HG03354 (cell line): ENCODE data around the gene ARMC6.
"Not testable (repeated sequence)": the region's sequence is repeated elsewhere in the genome, so short reads cannot be mapped to it uniquely, and the experiment has no call there.

ENCODE experiments used
- ATAC-seq: cut with Tn5 transposase; IDR thresholded peaks from one replicate; pipeline ENCODE4 v1.9.1; 2021; ENCODE audit warnings: mild to moderate bottlenecking; ENCODE audit not compliant: unreplicated experiment, poor library complexity, severe bottlenecking

Gene ARMC6

DNA sequence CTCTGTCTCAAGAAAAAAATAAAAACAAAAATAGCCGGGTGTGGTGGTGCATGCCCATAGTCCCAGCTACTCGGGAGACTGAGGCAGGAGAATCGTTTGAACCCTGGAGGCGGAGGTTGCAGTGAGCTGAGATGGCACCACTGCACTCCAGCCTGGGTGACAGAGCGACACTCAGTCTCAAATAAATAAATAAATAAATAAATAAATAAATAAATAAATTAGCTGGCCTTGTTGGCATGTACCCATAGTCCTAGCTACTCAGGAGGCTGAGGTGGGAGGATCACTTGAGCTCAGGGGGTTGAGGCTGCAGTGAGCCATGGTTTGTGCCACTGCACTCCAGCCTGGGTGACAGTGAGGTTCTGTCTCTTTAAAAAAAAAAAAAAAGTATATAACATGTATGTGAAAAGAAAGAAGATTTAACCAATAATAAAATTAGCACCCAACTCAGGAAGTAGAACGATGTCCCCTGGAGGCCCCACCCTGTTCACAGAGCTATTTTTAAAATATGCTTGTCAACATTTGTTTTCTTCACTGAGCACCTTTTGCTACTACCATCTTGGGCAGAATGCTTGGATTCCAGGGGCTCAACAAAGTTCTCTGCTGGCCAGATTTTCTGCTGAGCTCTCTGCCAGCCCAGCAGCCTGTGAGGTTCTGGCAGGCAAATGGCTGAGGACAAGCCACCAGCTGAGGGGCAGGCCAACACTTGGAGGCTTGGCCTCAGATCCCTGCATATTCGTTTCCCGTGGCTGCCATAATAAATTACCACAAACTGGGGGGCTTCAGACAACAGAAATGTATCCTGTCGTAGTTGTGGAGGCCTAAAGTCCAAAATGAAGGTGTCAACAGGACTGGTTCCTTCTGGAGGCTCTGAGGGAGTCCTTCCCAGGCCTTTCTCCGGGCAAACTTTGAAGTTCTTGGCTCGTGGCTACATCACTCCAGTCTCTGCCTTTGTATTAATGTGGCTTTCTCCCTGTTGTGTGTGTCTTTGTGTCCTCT, 35.6 kb downstream of the ARMC6 start:
- no peak for ATAC-seq

DNA sequence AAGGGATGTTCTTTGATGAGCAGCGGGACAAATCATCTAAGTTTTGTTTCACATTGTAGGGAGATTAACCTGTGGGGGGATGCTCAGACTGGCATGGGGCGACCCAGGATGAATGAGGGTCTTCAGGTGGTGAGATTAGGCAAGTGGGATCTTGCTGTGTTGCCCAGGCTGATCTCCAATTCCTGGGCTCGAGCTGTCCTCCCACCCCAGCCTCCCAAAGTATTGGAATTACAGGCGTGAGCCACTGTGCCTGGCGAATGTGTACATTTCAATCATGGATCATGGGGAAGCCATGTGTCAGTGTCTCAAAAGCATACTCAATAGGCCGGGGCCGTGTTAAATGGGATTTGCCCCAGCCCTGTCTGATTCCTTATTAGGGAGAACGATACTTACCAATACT, 38.5 kb downstream of the ARMC6 start:
- ATAC-seq = no peak

DNA sequence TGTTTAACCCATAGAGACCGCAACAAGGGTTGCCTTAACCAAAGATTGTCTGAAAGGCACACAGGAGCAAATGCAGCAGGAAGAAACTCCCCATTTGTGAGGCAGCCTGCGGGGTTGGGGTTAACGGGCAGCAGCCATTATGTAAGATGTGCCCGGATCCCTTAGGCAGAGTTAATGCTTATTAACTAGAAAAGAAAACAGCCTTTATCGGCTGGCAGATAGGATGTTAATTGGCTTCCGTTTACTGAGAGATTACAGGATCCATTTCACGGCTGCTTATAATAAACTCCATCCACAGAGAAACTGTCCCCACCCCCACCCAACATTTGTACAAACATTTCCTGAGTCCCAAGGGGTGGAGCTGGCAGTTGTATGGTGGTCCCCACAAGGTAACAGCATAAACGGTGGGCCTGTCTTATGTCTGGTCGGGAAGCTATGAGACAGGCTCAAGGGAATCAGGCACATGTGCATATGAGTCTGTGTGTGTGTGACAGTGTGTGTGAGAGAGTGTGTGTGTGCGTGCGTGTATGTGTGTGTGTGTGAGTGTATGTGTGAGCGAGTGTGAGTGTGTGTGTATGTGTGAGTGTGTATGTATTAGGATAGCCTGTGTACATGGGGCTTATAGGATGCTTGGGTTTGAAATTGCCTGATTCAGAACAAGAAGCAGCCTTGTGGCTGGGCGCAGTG, 40.9 kb downstream of the ARMC6 start:
- ATAC-seq = no peak

DNA sequence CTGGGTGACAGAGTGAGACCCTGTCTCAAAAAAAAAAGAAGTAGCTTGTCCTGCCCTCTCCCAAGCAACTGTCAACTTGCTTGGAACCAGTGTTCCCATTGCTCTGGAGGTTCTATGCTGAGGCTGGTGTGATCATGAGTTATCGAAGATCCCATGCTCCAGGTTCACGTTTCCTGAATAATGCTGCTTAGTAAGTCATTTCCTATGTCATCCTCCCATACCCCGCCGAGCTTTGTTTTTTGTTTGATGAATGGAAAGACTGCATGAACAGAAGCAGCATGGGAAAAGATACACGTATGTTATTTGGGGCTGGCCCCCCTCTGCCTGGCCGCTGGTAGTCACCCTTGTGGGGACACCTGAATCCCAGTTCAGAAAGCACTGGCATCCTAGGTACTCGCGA, 41.7 kb downstream of the ARMC6 start:
- no peak for ATAC-seq

DNA sequence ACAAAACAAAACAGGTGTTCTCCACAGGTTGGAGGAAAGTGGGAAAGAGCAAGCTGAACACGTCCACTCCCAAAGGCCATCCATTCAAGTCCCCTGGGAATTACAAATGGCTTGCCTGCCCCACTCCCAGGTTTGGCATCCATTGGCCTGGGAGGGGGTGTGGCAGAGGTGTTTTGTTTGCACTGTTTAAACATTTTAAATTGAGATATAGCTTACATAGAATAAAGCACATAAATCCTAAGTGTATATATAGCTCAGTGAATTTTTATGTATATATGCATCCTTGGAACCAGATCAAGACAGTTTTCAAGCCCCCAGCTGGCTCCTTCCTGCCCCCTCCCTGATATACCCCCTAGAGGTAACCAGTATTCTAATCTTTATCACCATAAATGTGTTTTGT, 43.1 kb downstream of the ARMC6 start:
- ATAC-seq = no peak

DNA sequence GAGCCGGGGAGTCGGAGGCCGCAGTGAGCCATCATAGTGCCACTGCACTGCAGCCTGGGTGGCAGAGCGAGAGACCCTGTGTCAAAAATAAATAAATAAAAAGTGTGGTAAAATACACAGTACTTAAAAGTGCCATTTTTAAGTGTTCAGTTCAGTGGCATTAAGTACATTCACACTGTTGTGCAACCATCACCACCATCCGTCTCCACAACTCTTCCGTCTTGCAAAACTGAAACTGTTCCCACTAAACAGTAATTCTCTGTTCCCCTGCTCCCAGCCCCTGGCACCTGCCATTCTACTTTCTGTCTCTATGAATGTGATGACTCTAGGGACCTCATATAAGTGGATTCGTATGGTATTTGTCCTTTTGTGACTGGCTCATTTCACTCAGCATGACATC, 43.7 kb downstream of the ARMC6 start:
- ATAC-seq = no peak

DNA sequence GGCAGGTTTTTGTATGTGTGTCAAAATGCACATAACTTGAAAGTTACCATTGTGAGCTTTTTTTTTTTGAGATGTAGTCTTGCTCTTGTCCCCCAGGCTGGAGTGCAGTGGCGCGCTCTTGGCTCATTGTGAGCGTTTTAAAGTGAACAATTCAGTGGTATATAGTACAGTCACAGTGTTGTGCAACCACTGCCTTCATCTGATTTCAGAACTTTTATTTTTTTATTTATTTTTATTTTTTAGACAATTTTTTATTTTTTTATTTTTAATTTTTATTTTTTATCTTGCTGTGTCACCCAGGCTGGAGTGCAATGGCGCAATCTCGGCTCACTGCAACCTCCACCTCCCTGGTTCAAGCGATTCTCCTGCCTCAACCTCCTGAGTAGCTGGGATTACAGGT, 45.4 kb downstream of the ARMC6 start:
- no peak for ATAC-seq

DNA sequence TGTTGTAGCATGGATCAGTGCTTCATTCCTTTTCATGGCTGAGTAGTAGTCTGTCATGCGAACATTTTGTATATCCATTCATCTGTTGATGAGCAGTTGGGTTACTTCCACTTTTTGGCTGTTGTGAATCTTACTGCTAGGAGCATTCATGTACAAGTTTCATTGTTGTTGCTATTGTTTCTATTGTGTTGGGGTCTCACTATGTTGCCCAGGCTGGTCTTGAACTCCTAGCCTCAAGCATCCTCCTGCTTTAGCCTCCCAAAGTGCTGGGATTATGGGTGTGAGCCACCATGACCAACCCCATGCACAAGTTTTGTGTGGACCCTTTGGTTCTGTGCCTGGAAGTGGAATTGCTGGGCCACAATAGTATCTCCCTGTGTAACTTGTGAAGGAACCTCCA, 46.2 kb downstream of the ARMC6 start:
- ATAC-seq = no peak

DNA sequence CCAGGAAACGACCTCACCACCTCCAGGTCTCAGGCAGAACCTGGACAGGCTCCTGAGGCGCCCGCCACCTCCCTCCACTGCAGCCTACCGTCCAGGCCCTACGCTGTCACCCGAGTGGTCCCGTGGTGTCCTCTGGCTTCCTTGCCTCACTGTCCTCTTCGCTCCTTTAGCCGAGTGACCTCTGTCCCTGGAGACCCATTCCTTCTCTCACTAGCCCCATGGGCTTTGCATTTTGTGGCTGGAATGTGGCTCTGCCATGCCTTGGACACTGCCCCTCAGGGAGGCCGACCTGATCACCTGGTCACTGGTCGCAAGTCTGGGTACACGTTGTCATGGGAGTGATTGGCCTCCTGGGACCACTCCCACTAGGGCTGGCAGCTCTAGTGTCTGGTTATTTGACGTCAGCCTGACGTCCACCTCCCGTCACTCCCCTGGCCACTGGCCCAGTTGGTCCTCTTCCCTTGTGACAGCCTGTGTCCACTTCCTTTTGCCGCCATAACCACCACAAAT, 48.3 kb downstream of the ARMC6 start:
- ATAC-seq = no peak

DNA sequence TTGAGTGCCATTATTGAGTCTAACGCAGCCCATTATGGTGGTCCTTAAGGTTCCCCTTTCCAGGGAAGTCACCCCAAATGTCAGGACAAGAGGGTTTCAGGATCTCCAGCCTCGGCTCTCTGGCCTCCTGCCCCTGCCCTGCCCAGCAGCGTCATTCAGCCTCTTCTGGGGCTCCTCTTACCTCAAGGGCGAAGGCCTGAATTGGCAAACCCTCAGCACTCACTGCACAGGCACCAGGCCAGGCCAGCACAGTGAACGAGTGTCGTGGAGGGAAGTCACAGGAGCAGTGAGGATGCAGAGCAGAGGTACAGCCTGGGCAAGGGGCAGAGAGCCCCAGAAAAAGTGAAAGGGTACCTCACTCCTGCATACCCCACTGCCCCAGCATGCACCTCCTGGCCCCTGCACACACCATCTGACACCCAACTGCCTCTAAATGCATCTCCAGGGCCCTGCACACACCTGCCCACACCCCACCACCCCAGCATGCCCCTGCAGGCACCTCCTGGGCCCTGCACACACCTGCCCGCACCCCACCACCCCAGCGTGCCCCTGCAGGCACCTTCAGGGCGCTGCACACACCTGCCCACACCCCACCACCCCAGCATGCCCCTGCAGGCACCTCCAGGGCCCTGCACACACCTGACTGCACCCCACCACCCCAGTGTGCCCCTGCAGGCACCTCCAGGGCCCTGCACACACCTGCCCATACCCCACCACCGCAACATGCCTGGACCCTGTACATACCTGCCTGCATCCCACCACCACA, 50.2 kb downstream of the ARMC6 start:
- ATAC-seq = no peak

DNA sequence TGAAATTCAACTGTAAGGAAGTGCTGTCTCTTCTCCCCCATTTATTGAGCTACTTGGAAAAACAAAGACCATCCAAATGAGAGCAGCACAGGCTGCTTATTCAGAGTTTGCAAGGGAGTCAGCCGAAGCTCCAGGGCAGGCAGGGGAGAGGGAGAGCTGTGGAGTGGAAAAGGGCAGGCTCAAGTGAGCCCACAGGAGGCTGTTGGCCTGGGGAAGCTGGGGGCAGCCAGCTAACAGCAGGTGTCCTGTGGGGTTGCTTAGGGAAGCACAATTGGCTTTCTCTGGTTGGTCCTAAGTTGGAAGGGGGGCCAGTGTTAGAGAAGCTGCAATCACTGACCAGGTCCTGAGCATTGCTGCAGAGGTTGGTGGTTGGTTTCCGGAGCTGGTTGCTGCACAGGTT, 54.3 kb downstream of the ARMC6 start:
- no peak for ATAC-seq

DNA sequence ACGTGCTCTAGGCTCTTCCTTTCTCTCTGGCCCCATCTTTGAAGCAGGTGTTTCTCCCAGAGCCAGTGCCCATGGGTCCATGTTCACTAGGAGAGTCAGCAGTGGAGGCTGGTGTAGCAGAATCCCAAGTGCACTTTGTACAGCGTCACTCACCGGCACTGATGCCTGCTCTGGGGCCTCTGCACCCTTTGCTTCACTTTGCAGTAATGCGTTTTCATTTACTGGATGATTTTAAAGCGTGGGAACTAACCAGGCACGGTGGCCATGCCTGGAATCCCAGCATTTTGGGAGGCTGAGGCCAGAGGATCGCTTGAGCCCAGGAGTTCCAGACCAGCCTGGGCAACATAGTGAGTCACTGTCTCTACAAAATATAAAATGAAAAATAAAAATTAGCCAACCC, 61.1 kb downstream of the ARMC6 start:
- no peak for ATAC-seq

DNA sequence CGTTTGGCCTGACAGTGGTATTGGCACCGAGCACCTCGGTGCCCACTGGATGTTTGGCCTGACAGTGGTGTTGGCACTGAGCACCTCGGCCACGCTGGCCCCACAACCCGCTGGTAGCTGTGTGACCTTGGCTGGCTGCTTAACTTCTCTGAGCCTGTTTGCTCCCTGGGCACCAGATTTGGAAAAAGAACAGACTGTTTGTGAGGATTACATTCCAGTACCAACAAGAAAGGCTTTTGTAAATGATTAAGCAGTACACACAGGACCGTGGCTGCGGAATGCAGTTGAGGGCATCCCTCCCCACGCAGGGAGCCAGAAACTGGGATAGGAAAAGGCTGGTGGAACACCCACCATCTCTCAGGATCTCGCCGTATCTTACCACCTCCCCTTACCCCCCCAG, 62.3 kb downstream of the ARMC6 start:
- ATAC-seq = no peak

DNA sequence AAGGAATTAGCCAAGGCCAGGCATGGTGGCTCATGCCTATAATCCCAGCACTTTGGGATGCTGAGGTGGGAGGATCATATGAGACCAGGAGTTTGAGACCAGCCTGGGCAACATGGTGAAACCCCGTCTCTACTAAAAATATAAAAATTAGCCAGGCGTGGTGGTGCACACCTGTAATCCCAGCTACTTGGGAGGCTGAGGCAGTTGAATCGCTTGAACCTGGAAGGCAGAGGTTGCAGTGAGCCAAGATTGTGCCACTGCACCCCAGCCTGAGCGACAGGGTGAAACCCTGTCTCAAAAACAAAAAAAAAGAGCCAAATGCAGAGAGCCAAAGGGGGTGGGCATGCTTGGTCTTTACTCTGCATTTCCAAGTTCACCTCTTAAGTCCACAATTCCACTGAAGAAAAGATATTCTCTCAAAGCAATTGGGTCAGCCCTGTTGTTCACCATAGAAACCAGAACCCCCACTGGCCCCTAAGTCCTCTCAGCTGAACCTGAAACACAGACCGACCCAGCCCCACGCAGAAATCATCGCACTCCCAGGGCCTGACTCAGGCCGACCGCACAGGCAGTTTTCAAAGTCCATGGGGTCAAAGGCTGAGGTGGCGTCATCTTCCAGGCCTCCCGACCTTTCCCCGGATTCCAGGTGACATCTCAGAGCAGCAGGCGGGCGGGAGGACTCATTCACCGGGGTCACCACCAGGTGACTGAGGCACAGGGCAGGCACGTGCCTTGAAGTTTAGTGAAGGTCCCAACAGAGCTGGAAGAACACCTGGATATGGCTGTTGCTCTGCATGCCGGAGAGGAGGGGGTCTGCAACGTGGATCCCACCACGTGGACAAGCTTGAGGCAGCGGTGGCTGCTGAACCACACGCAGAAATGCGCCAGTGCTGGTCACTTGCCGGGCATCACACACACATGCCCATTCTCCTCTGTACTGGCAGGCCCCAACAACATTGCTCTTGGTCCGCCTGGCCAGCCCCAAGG, 63.5 kb downstream of the ARMC6 start:
- no peak for ATAC-seq

DNA sequence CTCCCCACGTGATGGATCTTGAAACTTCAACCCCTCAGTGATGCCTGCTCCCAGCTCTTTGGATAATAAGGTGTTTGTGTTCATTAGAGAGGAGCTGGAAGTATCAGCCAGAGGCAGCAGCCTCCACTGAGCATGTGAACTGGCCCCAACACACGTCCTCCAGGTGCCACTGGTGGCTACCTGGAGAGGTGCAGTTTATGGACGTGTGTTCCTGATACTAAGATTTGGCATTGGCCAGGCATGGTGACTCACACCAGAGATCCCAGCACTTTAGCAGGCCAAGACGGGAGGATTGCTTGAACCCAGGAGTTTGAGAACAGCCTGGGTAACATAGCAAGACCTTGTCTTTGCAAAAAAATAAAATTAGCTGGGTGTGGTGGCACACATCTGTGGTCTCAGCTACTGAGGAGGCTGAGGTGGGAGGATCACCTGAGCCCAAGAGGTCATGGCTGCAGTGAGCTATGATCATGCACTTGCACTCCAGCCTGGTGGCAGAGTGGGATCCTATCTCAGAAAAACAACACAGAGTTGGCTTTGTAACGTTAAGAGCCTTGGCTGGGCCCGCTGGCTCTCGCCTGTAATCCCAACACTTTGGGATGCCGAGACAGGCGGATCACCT, 64.8 kb downstream of the ARMC6 start:
- no peak for ATAC-seq

DNA sequence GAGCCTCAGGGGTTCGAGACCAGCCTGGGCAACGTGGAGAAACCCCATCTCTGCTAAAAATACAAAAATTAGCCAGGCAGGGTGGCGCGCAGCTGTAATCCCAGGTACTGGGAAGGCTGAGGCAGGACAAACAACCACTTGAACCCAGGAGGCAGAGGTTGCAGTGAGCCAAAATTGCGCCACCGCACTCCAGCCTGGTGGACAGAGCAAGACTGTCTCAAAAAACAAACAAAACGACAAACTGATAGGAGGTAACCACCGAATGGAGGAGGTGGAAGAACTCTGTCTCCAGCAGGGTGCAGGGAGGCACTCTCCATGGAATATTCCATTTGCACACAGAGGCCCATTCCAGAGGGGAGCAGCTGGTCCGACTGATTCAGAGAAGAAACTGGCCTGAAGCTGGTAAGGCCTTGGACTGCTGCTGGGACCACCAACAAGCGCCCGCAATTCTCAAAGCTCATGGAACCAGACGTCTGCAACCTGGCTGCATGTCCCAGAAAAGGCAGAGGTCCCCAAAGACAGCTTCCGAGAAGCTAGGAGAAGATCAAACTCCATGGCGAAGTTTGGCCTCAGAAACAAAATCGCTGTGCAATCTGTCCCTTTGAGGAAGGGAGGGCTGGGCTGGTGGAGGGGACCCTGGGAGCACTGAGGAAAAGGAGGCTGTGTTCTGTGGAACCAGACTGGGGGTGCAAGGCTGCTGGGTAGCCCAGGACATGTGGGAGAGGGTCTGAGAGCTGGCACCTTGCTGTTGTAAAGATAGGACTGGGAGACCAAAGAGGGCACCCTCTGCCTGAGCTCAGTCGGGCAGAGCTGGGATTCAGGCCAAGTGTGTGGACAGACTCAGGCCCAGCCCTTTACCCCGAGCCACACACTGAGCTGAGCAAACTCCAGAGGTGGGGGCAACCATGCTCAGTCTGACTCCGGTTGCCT, 65.6 kb downstream of the ARMC6 start:
- ATAC-seq = no peak

DNA sequence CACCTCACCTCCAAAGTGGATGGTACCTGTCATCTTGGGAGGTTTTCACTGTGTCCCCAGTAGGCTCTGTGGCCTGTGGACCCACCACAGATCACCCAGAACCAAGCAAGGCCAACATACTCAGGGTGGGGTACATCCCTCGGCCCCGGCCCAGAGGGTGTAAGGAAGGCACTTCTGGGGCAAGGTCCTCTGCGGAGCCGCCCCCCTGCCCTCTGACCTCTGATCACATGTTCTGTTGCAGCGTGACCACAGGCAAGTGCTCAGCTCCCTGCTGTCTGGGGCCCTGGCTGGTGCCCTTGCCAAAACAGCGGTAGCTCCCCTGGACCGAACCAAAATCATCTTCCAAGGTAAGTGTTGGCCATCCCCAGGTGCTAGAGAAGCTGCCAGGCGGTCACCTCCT, 68.1 kb downstream of the ARMC6 start:
- no peak for ATAC-seq

DNA sequence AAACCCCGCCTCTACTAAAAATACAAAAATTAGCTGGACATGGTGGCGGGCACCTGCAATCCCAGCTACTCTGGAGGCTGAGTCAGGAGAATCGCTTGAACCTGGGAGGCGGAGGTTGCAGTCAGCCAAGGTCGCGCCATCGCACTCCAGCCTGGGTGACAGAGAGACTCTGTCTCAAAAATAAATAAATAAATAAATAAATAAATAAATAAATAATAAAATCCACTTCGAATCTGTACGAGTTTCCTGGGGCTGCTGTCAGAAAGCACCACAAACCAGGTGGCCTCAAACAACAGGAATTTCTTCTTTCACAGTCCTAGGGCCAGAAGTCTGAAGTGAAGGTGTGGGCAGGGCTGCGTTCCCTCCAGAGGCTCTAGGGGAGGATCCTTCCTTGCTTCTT, 69.2 kb downstream of the ARMC6 start:
- ATAC-seq = not testable (repeated sequence)
